ENCODE measurements around the gene RNF152.
"Not testable (repeated sequence)": the region's sequence is repeated elsewhere in the genome, so short reads cannot be mapped to it uniquely, and the experiment has no call there.

Gene RNF152

DNA sequence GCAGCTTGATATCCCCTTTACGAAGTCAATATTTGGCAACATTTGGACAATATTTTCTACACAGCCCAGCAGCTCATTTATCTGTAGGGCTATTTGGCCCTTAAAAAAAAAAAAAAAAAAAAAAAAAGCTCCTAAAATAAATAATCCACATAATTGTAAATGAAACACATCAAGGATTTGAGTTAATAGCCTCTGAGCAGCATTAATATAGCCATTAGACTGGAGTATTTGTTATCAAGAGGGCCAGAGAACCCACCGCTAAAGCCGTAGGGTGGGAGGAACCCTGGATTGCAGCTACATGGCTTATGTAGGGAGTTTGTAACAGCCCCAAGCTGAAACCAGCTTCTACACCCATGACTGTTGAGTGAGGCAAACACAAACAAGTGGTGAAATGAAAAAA, 84.5 kb downstream of the RNF152 start:
- no peak for DNase-seq

DNA sequence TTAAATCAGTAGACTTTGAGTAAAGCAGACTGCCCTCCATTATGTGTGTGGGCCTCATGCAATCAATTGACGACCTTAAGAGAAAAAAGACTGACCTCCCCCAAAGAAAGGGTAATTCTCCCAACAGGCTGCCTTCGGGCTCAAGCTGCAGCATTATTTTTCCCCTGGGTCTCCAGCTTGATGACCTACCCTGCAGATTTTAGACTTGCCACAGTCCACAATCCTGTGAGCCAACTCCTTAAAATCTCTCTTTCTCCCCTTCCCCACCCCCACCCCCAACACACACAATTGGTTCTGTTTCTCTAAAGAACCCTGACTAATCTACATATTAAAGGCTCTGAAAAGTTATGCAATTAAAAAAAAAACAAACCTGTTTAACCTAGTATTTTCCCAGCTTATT, 89.4 kb downstream of the RNF152 start:
- DNase-seq: no peak

DNA sequence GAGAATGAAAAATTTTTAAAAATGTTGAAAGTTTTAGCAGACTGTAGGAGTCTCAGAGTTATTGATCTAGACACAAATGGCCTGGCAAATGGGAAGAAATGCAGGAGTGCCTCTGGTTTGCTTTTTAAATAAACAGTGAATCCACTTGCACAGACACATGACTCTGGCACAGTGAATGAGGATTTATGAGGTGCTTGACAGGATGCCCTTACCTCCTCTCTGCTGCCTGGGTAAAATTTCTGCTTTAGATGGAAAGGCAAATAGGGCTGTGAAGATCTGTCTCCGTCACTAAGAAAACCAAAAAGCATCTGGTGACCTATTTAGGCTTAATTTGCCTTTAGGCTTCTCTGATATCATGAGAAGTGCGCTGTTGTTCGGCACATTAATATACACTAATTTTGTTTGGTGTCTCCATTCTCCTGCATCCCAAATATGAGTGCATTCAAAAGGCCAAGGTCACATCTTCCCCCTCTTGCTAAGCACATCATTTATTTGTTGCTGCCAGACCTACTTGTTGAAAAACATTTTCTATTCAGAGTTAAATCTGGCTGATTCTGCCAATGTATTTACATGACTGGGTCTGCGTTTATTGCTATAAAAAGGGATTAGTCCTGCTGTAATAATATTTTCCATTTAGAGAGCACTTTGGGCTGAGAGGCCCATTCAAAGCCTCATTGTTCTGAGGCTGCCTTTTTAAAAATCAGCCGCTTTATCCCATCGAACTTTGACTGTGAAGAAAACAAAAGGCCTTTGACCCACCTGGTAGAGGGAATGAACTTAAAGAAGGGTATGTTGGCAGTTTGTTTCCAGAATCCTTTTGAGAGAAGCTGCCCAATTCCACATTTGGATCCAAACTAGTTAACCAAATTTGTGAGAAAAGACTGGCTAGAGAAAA, 94.9 kb downstream of the RNF152 start:
- DNase-seq: no peak

DNA sequence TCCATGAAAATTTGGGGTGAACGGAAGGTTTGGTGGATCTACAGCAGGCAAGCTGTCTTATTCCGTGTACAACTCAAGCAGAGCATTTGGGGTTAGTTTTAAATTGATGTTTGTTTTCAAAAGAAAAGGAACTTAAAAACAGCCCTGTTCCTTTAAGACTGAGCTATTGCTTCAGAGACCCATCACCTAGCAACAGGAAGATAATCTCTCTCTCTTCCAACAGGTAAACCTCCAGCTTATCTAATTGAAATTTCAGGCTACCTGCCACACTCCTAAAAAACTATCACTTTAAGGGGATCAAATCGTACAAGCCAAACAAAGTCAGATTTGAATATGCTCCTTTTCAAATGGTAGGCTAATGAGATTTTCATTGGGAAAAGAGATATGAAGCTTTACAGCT, 101.8 kb downstream of the RNF152 start:
- no peak for DNase-seq

DNA sequence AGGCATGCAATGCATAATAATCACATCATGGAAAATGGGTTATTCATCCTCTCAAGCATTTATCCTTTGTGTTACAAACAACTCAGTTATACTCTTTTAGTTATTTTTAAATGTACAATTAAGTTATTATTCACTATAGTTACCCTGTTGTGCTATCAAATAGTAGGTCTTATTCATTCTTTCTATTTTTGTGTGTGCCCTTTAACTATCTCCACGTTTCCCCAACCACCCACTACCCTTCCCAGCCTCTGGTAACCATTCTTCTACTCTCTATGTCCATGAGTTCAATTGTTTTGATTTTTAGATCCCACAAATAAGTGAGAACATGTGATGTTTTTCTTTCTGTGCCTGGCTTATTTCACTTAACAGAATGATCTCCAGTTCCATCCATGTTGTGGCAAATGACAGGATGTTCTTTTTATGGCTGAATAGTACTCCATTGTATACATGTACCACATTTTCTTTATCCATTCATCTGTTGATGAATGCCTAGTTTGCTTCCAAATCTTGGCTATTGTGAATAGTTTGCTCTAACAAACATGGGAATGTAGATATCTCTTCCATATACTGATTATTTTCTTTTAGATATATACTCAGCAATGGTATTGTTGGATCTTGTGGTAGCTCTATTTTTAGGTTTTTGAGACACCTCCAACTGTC, 105.7 kb downstream of the RNF152 start:
- DNase-seq: not testable (repeated sequence)

DNA sequence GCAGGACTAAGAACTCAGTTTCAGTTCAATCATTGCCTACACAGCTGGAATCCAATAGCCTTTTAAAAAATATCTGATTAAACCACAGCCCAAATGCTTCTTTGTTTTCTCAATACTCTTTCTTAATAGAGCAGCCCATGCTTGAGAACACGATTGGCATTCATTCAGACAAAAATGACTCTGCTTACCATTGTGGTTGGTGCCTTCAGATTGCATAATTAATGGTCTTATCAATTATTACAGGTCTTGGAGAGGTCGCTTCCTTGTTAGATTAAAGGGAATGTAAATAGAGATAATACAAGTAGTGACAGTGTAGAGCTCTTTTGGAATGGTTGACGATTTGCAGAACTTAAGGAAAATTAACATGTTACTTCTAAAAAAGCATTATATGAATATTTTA, 107.2 kb downstream of the RNF152 start:
- no peak for DNase-seq

DNA sequence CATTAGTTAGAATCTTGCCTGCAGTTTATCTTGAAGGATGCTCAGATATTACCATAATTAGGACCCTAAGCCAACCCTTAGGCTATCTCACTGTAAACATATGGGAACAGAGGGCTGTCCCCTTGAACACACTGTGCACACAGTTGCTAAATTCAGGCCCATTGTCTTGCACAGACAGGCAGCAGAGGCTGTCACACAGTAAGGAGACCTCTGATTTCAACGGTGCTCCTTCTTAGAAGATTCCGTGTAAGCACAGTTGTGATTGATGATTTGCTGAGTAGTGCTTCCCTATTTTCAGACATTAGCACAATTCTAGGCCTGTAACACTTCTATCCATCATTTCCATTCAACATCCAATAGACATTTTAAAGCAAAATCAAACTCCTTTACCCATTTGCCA, 108.0 kb downstream of the RNF152 start:
- no peak for DNase-seq

DNA sequence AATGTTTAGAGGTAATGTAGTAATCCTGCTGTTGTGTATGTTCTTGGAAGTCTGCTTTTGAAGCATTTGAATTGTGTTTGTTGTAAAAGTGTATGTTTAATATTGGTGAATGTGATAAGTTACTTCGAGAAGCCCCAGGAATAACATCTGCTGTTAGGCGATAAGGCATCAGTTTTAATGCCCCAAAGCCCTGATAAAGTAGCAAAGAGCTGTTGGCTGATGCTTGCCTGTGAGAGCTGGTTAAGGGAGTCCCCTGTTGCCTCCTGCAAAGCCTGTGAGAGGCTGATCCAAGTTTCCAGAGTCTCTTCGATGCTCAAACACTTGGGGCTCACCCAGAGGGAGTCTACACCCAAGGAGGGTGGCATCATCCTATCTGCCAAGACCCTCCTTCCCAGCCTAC, 110.3 kb downstream of the RNF152 start:
- no peak for DNase-seq

DNA sequence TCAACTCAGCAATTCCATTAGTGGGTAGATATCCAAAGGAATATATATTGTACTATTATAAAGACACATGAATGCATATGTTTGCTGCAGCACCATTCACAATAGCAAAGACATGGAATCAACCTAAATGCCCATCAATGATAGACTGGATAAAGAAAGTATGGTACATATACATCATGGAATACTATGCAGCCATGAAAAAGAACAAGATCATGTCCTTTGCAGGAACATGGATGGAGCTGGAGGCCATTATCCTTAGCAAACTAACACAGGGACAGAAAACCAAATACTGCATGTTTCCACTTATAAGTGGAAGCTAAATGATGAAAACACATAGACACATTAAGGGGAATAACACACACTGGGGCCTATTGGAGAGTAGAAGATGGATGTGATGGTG, 116.6 kb downstream of the RNF152 start:
- DNase-seq: not testable (repeated sequence)

DNA sequence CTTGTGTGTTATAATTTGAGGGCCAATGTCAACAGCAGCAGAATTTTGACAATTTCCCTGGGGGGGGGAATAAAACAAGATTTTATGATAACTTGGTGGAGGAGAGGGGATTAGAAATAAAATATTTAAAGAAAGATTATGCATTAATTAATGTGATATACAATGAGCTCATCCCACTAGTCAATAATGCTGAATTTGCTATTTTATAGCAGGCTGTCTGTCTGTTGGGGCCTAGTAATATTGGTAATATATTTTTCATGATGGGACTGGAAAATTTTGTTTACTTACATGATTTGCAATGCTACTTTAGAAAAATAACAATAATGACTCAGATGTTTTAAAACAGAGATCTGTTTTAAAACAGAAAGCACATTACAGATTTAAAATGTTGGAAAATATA, 118.0 kb downstream of the RNF152 start:
- DNase-seq: no peak

DNA sequence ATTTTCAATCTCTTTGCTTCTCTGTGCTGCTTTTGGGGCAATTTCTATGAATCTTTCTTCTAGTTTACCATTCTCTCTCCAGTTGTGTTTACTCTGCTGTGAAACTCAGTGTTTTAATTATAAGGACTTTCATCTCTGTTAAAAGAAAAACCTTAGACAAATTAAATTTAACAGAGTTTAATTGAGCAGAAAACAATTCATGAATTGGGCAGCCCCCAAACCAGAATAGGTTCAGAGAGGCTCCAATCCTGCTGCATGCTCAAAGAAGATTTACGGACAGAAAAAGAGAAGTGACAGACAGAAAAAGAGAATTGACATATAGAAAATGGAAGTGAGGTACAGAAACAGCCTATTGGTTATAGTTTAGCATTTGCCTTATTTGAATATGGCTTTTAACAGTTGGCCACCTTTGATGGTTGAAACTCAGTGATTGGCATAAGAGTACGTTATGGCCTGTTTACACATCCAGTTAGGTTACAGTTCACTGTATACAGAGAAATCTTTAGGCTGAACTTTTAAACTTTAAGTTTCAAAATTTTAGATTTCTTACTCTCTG, 120.4 kb downstream of the RNF152 start:
- DNase-seq: no peak

DNA sequence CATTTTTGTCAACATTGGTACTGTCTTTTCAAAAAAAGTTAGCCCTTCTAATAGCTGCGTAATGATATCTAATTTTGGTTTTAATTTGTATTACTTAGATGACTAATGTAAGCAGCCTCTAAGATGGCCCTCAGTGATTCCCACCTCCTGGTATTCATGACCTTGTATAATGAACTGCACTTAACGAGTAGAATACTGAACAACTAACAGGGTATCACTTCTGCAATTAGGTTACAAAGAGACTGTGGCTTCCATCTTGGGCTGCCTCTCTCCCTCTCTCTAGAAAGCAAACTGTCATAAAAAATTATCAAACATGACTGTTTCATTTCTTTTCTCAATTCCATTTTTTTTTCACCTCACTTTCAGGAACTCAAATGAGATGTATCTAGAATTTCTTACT, 120.9 kb downstream of the RNF152 start:
- DNase-seq: no peak

DNA sequence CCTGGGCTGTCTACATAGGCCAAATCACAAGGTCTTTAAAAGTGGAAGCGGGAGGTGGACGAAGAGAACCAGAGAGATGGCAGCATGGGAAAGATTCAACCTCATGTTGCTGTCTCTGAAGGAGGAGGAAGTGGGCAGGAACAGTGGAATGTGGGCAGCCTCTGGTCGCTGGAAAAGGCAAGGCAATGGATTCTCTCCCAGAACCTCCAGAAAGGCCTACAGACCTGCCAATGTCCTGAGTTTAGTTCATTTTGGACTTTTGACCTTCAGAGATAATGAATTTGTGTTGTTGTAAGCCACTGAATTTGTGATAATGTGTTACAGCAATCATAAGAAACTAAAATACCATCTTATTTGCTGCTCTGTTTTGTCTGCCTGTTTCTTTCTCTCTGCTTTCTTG, 122.5 kb downstream of the RNF152 start:
- no peak for DNase-seq

DNA sequence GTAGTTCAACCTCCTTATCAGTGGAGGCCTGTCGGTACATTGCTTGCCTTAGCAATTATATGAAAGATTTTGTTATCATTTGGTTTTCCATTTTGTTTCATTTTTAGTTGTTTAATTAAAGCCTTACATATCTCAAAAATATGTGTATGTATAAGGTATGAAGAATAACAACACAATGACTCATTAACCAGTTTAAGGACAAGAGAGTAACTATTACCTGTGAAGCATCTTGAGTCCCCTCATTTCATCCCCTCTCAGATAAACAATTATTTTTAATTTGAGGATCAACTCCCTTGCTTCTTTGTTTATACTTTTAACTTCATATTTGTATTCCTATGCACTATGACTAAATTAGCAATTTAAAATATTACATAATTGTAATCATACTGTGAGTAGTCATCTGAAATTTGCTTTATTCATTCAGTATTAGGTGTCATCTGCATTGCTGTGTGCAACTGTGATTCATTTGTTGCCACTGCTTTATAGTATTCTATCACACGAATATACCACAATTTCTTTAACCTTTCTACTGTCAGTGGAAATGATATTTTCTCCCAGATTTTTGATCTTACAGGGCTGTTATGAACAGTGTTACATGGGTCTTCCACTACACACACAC, 126.4 kb downstream of the RNF152 start:
- DNase-seq: no peak

DNA sequence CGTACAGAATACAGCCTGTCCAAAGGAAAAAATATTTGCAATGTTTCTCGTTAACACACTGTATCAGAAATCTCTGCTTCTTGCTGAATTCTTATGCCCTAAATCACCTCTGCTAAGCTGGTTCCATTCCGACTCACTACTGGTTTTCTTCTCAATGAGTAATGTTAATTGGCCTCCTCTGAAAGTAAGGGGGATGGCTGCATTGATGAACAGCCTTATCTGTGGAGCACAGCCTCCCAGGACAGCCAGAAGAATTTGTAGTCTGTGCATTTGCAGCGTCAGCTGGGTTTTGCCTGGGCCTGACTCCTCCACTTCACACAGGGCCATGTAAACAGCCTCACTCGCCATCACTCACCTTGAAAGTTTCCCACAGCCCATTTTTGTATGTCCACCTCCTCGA, 127.7 kb downstream of the RNF152 start:
- DNase-seq: peak; percentile 2

DNA sequence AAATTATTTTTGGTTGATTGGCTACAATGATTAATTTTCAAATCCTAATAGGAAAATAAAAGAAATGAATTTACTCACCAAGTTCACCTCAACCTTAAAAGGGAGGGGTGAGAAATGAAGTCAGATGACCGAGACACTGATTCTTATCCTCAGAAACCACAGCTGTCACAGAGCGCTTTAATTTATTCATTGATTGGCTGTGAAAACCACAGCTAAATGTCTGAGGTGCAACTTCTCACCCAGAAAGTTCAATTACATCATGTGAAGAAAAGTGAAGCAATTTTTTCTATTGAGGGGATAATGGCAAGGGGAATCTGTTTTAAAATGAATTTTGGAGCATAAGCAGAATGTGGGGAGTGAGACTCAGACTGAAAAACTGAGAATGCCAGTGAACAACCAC, 128.4 kb downstream of the RNF152 start:
- no peak for DNase-seq

DNA sequence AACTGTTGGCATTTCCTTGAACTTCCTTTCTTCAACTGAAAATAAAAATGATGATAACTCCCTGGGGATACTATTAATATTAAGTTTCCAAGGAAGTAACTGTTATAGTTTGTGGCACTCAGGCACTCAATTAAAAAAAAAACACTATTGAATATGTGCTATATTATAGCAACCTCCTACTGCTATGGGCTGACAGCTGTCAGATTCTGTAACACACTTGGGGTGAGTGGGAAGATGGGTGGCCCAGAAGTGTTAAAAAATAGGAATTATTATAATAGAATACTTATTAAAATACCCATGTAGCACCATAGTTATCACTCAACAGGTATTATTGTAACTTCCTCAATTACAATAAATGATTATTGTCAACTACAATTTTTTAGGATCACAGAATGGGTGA, 130.9 kb downstream of the RNF152 start:
- no peak for DNase-seq
